ENCODE results near the gene CXCL8. TPM values are rescaled to one million over a fixed set of nuclear protein-coding genes. Genes with fewer than 3 reads are reported as not detected.
A peak's percentile ranks its signal among the peaks of the same experiment; 100 is the strongest.

CXCL8 gene
- polyA plus RNA-seq, 3 donors = 275 to 604 (median 328) TPM

- peak; percentile 47 to 79 (median 79) for DNase-seq
- H3K4me3 Mint-ChIP-seq = peak overlapping the region in 1 of 2 donors; percentile 70
- intact Hi-C loops (cut with micrococcal nuclease) = no loop called here
Observed at GRCh38 chr4:73762409-73762808, 22.0 kb downstream of the CXCL8 start.

GRCh38 chr4:73763877-73764276, 23.5 kb downstream of the CXCL8 start:
- DNase-seq = no peak
- WGBS (ENCODE audit: insufficient coverage) = 93% methylated on average over 3 of the region's 6 CpGs
- no peaks in the 10 kb centered on the region for H4K20me1 ChIP-seq (ENCODE audit: insufficient read depth, low read length)

More at GRCh38 chr4:73762409-73762808, 22.0 kb downstream of the CXCL8 start:
- Histone ChIP-seq H3K4me3 (replicated peaks in 1 of 3; ENCODE audit: low read depth in 2 of 3, low read length in 3 of 3) (peak overlapping the region in 1 of 3 experiments; percentile 21), H4K20me1 (ENCODE audit: insufficient read depth, low read length) (no peaks in the 10 kb centered on the region), H3K27ac (ENCODE audit: low read depth in 1 of 2, low read length in 2 of 2) (no peak overlapping the region), H3K4me2 (replicated peaks; ENCODE audit: extremely low read depth, low read length, poor library complexity, severe bottlenecking) (peak overlapping the region; percentile 10), H3K27me3 (ENCODE audit: control insufficient read depth in 2 of 2, insufficient read depth in 2 of 2, low read length in 2 of 2) (no peaks in the 10 kb centered on the region), H3K9ac (ENCODE audit: insufficient read depth, low read length, poor library complexity, severe bottlenecking) (no peak overlapping the region), H3K79me2 (ENCODE audit: insufficient read depth, low read length) (no peaks in the 10 kb centered on the region), H2AFZ (ENCODE audit: insufficient read depth, low read depth, low read length, poor library complexity, severe bottlenecking) (no peak overlapping the region), H3K36me3 (replicated peaks in 1 of 2; ENCODE audit: control insufficient read depth in 1 of 2, insufficient read depth in 2 of 2, low read length in 2 of 2) (no peaks in the 10 kb centered on the region), H3K4me1 (ENCODE audit: control insufficient read depth in 1 of 2, insufficient read depth in 2 of 2, low read length in 2 of 2) (peaks cover 39 to 47% of the 10 kb centered on the region in 2 donors), H3K9me3 (replicated peaks in 1 of 2; ENCODE audit: control insufficient read depth in 1 of 2, insufficient read depth in 1 of 2, low read length in 2 of 2) (no peaks in the 10 kb centered on the region)
- Mint-ChIP-seq H3K36me3 (no peaks in the 10 kb centered on the region), H3K27ac (peak overlapping the region in 4 of 7 donors; percentile 28 to 70 (median 49)), H3K4me1 (peaks cover 40% of the 10 kb centered on the region), H3K9me3 (peaks cover 0 to 7% (median 3%) of the 10 kb centered on the region in 7 donors), H3K27me3 (ENCODE audit: low read depth in 3 of 3) (peaks cover 0 to 7% (median 0%) of the 10 kb centered on the region in 3 donors)
- 8% methylated on average over 7 of the region's 7 CpGs for WGBS (ENCODE audit: insufficient coverage)
- TF ChIP-seq CTCF (IDR thresholded peaks at IDR 0.05) = no peak

More at GRCh38 chr4:73763877-73764276, 23.5 kb downstream of the CXCL8 start:
- no peak overlapping the region for H3K4me3 Mint-ChIP-seq
- no peaks in the 10 kb centered on the region for H3K36me3 Mint-ChIP-seq
- Histone ChIP-seq H3K9ac (ENCODE audit: insufficient read depth, low read length, poor library complexity, severe bottlenecking) (no peak overlapping the region), H3K4me1 (ENCODE audit: control insufficient read depth in 1 of 2, insufficient read depth in 2 of 2, low read length in 2 of 2) (peaks cover 39 to 47% of the 10 kb centered on the region in 2 donors), H3K9me3 (replicated peaks in 1 of 2; ENCODE audit: control insufficient read depth in 1 of 2, insufficient read depth in 1 of 2, low read length in 2 of 2) (no peaks in the 10 kb centered on the region), H3K27me3 (ENCODE audit: control insufficient read depth in 2 of 2, insufficient read depth in 2 of 2, low read length in 2 of 2) (no peaks in the 10 kb centered on the region), H2AFZ (ENCODE audit: insufficient read depth, low read depth, low read length, poor library complexity, severe bottlenecking) (no peak overlapping the region), H3K36me3 (replicated peaks in 1 of 2; ENCODE audit: control insufficient read depth in 1 of 2, insufficient read depth in 2 of 2, low read length in 2 of 2) (no peaks in the 10 kb centered on the region), H3K79me2 (ENCODE audit: insufficient read depth, low read length) (no peaks in the 10 kb centered on the region), H3K4me3 (replicated peaks in 1 of 3; ENCODE audit: low read depth in 2 of 3, low read length in 3 of 3) (no peak overlapping the region), H3K27ac (ENCODE audit: low read depth in 1 of 2, low read length in 2 of 2) (no peak overlapping the region), H3K4me2 (replicated peaks; ENCODE audit: extremely low read depth, low read length, poor library complexity, severe bottlenecking) (no peak overlapping the region)
- peaks cover 40% of the 10 kb centered on the region for H3K4me1 Mint-ChIP-seq
- intact Hi-C loops (cut with micrococcal nuclease) = no loop called here
- H3K27ac Mint-ChIP-seq = peak overlapping the region in 1 of 7 donors; percentile 10
- peaks cover 0 to 11% (median 3%) of the 10 kb centered on the region in 7 donors for H3K9me3 Mint-ChIP-seq
- peaks cover 0 to 7% (median under 1%) of the 10 kb centered on the region in 3 donors for H3K27me3 Mint-ChIP-seq (ENCODE audit: low read depth in 3 of 3)
- TF ChIP-seq CTCF (IDR thresholded peaks at IDR 0.05) = no peak

Measured in CD14-positive monocyte (primary cell).